Astrocyte of the hippocampus (primary cell): Measurements from ENCODE around the gene LGI4.
"Not testable (repeated sequence)": the region's sequence is repeated elsewhere in the genome, so short reads cannot be mapped to it uniquely, and the experiment has no call there.

ENCODE experiments used
- DNase-seq: peaks from one replicate; pipeline ENCODE4 v3.0.0; 2011; ENCODE audit warnings: low read depth, low spot score

The LGI4 gene

DNA sequence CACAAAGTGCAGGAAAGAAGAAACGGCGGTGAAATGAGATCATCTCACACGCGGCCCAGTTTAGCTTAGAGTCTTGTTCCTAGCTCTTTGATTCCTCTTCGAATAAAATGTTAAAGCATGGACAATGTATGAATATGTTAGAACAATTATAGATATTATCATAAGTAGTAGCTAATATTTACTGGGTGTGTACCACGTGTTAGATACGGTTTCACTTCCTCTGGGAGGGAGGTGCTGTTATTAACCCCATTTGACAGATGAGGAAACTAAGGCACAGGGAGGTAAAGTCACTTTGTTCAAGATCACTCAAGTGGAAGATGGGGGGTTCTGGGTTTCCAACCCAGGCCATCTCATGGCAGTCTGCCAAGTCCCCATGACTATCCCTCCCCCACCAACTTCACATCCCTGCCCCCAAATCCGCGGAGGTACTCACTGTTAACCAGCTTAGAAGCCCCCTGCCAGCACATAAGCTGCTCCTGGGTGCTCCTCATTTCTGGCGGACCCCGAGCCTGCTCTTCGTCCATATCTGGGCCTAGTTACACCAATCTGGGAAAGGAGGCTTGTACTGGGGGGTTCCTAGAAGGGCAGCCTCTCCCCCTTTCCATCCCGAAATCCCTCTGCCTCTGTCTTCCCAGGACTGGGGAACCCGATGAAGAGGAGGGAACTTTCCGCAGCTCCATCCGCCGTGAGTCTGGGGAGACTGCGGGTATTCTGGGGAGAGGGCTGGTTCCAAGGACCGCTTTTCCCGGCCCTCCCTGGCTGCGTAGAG is 7.2 kb upstream of the LGI4 start:
- no peak for DNase-seq

GRCh38 chr19:35140962-35141836 is 6.3 kb upstream of the LGI4 start:
- DNase-seq, result peak; percentile 83

DNA sequence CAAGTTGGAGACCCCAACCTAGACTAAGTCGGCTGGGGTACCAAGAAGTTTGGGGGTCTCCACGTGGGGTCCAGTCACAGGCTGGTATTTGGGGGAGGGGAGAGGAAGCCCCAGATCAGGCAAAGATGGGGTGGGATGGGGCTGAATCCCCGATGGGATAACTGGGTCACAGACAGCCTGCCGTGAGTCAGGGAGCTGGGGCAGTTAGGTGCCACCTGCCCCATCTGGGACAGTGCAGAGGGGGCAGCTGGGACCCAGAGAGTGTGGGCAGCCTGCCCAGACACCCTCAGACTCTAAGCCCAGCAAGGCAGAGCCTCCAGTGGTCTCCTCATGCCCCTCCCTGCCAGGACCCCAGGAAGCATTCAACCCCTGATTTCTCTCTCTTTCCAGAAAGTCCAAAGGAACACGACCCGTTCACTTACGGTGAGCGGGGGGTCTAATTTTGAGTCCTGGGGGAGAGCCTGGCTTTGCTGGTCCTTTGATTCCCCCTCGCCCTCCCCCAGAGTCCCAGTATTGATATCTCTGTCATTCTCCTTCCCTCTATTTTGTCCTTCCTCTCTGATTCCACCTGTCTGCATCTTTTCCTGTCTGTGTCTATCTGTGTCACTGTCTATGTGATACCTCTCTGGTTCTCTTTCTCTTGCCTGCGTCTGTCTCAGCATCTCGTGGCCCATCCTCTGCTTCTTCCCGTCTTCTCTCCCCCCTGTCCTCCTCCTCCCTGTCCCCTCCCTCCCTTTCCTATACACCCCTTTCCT is 5.5 kb upstream of the LGI4 start:
- DNase-seq, result no peak

- no peak for DNase-seq
These were observed 3.5 kb upstream of the LGI4 start, which contains the start of gene FXYD1 for GRCh38 chr19:35138305-35138892. TSS of gene FXYD1 (plus strand) at chr19:35138824. CDS start at chr19:35140080, 1,256 bp downstream.

DNA sequence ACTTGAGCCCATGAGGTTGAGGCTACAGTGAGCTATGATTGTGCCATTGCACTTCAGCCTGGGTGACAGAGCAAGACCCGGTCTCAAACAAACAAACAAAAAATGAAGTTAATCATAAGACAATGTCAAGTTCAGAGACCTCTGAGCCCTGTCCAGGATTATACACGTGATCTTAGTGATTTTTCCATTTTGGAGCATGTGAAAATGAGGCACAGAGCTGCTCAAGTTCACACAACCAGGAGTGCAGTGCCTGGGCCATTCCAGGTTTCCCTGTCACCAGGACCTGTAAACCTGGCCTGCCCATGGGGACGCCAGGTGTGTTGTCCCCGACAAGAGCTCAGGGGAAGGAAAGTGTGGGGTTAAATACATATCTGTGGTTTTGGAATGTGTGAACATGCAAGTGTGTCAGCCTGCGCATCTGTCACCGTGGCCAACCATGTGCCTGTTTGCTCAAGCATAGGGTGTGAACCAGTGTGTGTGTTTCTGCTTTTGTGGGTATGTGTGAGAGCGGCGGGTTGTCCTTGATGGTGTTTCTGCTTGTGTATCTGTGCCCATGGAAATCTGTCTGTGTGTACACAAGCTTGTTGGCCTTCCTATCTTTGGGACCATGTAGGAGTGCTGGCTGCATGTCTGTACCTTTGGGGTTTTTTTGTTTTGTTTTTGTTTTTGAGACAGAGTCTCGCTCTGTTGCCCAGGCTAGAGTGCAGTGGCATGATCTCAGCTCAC is 2.3 kb upstream of the LGI4 start:
- DNase-seq, result no peak

DNA sequence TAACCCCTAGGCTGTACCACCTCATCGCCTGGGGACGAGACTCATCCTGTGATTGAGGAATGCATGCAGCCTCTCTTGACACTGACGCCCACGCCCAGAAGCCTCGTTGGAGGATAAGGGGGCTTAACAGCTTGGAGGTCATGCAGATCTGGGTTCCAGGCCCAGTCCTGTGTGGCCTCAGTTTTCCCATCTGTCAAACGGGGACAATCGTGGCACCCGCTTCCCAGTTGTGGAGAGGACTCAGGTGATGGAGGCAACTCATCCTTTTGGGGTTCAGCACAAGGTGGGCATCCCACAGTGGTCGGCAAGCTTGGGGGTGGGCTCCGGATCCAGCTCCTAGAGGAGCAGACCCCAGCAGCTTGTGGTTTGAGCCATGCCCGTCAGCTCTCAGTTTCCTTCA is 1.4 kb upstream of the LGI4 start:
- no peak for DNase-seq

GRCh38 chr19:35135389-35135909 is 590 bp upstream of the LGI4 start:
- peak; percentile 82 for DNase-seq

GRCh38 chr19:35133826-35134225 is 1.0 kb downstream of the LGI4 start:
- no peak for DNase-seq

- DNase-seq, result no peak
These were observed 2.6 kb downstream of the LGI4 start for GRCh38 chr19:35132254-35132653.

- no peak for DNase-seq
These were observed 3.8 kb downstream of the LGI4 start for GRCh38 chr19:35130761-35131720.

DNA sequence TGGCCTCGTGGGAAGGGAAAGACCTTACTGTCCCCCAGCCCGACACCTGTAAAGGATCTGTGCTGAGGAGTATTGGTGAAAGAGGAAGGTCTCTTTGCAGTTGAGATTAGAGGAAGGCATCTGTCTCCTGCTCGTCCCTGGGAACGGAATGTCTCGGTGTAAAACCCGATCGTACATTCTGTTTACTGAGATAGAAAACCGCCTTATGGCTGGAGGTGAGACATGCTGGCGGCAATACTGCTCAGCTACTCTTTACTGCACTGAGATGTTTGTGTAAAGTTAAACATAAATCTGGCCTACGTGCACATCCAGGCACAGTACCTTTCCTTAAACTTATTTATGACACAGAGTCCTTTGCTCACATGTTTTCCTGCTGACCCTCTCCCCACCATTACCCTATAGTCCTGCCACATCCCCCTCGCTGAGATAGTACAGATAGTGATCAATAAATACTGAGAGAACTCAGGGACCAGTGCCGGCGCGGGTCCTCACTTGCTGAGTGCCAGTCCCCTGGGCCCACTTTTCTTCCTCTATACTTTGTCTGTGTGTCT is 5.1 kb downstream of the LGI4 start:
- not testable (repeated sequence) for DNase-seq

- no peak for DNase-seq
These were observed 6.3 kb downstream of the LGI4 start for GRCh38 chr19:35128398-35129057.

- DNase-seq, result no peak
These were observed 7.0 kb downstream of the LGI4 start for GRCh38 chr19:35127871-35128270.

GRCh38 chr19:35126624-35126959 is 8.3 kb downstream of the LGI4 start:
- DNase-seq, result no peak

GRCh38 chr19:35125749-35126623 is 8.9 kb downstream of the LGI4 start:
- DNase-seq, result no peak

DNA sequence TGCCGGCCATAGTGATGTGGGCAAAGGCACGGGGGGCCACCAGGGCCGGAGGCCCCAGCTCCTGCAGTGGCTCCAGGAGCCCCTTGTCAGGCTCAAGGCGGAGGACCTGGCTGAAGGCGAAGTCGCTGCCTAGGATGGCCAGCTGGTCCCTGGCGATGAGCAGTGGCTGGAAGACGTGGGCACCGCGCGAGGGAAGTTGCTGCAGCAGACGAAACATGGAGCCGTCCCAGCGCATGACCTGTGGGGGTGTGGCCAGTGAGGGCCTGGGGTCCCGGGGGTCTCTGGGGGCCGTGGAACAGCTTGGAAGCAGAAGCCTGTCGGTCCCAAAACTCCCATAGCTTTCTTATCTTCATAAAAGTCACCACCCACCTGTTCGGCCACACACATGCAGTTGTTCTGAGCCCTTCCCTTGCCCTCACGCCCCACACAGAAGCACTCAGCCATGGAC is 9.6 kb downstream of the LGI4 start:
- no peak for DNase-seq
